Prostate gland (tissue), 2 donors: ENCODE results near the gene ZNF827.

Source experiments
- CTCF ChIP-seq, 4 experiments: fragments of 200-600 bp in 2 of 4; fragments of 450-650 bp in 2 of 4; sonication (generic) in 2 of 4; IDR thresholded peaks; 1 replicate in 3 of 4; 2 replicates in 1 of 4; pipeline ENCODE4 v1.5.1; 2016 to 2019; ENCODE audit warnings: antibody characterized with exemption in 4 of 4, mild to moderate bottlenecking in 2 of 4, moderate library complexity in 2 of 4
- POLR2A ChIP-seq: fragments of 450-650 bp; IDR thresholded peaks from one replicate; pipeline ENCODE4 v1.6.1; 2016; ENCODE audit warnings: antibody characterized with exemption, mild to moderate bottlenecking
- POLR2AphosphoS5 ChIP-seq: sonication (generic); formaldehyde crosslinking; IDR thresholded peaks from one replicate; pipeline ENCODE4 v1.6.1; 2017; ENCODE audit warnings: antibody characterized with exemption

- TF ChIP-seq CTCF (IDR thresholded peaks at IDR 0.05) (no peak), POLR2AphosphoS5 (no peak), POLR2A (no peak)
These were observed 18.4 kb downstream of the ZNF827 start for GRCh38 chr4:145920205-145920604.
